CD4-positive, alpha-beta memory T cell (primary cell): ENCODE measurements around the gene SNRPA. TPM values are rescaled to one million over a fixed set of nuclear protein-coding genes. Genes with fewer than 3 reads are reported as not detected.
"Not testable (repeated sequence)": the region's sequence is repeated elsewhere in the genome, so short reads cannot be mapped to it uniquely, and the experiment has no call there.

ENCODE experiments used
- CTCF ChIA-PET: fragments of 350-600 bp; sonication (Branson Sonifier 250); formaldehyde crosslinking; loops from one replicate; lab custom pipeline; 2021; ENCODE audit warnings: inconsistent platforms; ENCODE audit not compliant: partially characterized antibody; lab: Charles Lee
- POLR2A ChIA-PET: fragments of 350-600 bp; sonication (Branson Sonifier 250); formaldehyde crosslinking; loops from one replicate; lab custom pipeline; 2021; ENCODE audit not compliant: partially characterized antibody; lab: Charles Lee
- DNase-seq, 5 donors: peaks; one replicate each; pipeline versions ENCODE4 v3.0.0 to v3.0.0-alpha.2; 2020 to 2022; ENCODE audit warnings: mixed read lengths in 1 of 5
- H3K27ac ChIP-seq: one replicate; pipeline ENCODE4 v1.7.0; 2013; ENCODE audit warnings: low read depth, low read length
- H3K27me3 ChIP-seq: 2 replicates; pipeline ENCODE4 v1.7.0; 2013; ENCODE audit warnings: mild to moderate bottlenecking, low read length, moderate library complexity; ENCODE audit not compliant: insufficient read depth
- H3K36me3 ChIP-seq: 2 replicates; pipeline ENCODE4 v1.7.0; 2013; ENCODE audit warnings: mild to moderate bottlenecking, low read length, moderate library complexity; ENCODE audit not compliant: insufficient read depth
- H3K4me1 ChIP-seq: 2 replicates; pipeline ENCODE4 v1.7.0; 2013; ENCODE audit warnings: mild to moderate bottlenecking, low read length, moderate library complexity; ENCODE audit not compliant: insufficient read depth
- H3K4me3 ChIP-seq, 2 donors: one replicate each; pipeline ENCODE4 v1.7.0; 2013; ENCODE audit warnings: low read length in 2 of 2, mild to moderate bottlenecking in 1 of 2
- H3K9me3 ChIP-seq, 2 donors: one replicate each; pipeline ENCODE4 v1.7.0; 2013; ENCODE audit warnings: low read length in 2 of 2, control low read depth in 1 of 2; ENCODE audit not compliant: control insufficient read depth in 1 of 2
- H3K27ac Mint-ChIP-seq, 7 donors: one replicate each; pipeline ENCODE4 v1.8.0; 2020 to 2021; ENCODE audit warnings: mixed read lengths in 7 of 7, mild to moderate bottlenecking in 6 of 7, inconsistent platforms in 3 of 7, moderate library complexity in 3 of 7
- H3K27me3 Mint-ChIP-seq, 2 donors: one replicate each; pipeline ENCODE4 v1.8.0; 2020 to 2021; ENCODE audit warnings: mixed read lengths in 2 of 2
- H3K36me3 Mint-ChIP-seq, 2 donors: one replicate each; pipeline ENCODE4 v1.8.0; 2020 to 2021; ENCODE audit warnings: mixed read lengths in 2 of 2, inconsistent platforms in 1 of 2, mild to moderate bottlenecking in 1 of 2
- H3K4me1 Mint-ChIP-seq, 4 donors: one replicate each; pipeline ENCODE4 v1.8.0; 2020 to 2021; ENCODE audit warnings: mixed read lengths in 4 of 4, mild to moderate bottlenecking in 1 of 4
- H3K4me3 Mint-ChIP-seq, 8 donors: one replicate each; pipeline ENCODE4 v1.8.0; 2020 to 2021; ENCODE audit warnings: mixed read lengths in 8 of 8, mild to moderate bottlenecking in 7 of 8, moderate library complexity in 6 of 8, inconsistent platforms in 3 of 8
- H3K9me3 Mint-ChIP-seq, 8 donors: one replicate each; pipeline ENCODE4 v1.8.0; 2020 to 2021; ENCODE audit warnings: mixed read lengths in 8 of 8, mild to moderate bottlenecking in 5 of 8, inconsistent platforms in 3 of 8, moderate library complexity in 1 of 8
- intact Hi-C: fragments of 100-400 bp; cut with micrococcal nuclease; formaldehyde crosslinking; loops from one replicate; pipeline ENCODE4 v1.15.1; 2023
- polyA plus RNA-seq, 2 donors: library from polyadenylated mRNA; unstranded; fragments of 300-500 nt; fragmentation: Illumina TruSeq; gene quantifications; one replicate each; pipeline ENCODE4 v1.2.3, GENCODE V29; 2021
- total RNA-seq, 2 experiments: library from RNA; stranded (reverse); gene quantifications; one replicate each; pipeline ENCODE4 v1.2.3, GENCODE V29; 2021

SNRPA gene
- total and polyA plus RNA-seq, 4 experiments from 2014 or later: 48.8 to 95.7 (median 78.6) TPM

DNA sequence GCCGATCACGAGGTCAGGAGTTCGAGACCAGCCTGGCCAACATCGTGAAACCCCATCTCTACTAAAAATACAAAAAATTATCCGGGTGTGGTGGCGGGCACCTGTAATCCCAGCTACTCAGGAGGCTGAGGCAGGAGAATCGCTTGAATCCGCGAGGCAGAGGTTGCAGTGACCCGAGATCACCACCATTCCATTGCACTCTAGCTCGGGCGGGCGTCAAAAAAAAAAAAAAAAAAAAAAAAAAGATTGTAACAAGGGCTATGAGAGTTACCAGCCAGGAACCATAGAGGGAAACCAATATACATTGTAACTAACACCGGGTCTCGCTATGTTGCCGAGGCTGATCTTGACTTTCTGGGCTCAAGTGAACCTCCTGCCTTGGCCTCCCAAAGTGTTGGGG, 18.7 kb upstream of the SNRPA start:
- H3K36me3 Mint-ChIP-seq: peaks cover 45 to 56% of the 10 kb centered on the region in 2 donors
- POLR2A ChIA-PET, H3K27me3 Mint-ChIP-seq, H3K4me3 Mint-ChIP-seq, H3K27ac ChIP-seq, intact Hi-C loops, H3K9me3 ChIP-seq, H3K4me1 Mint-ChIP-seq, H3K4me1 ChIP-seq, H3K9me3 Mint-ChIP-seq, H3K4me3 ChIP-seq, H3K27ac Mint-ChIP-seq, DNase-seq, H3K27me3 ChIP-seq: not testable (repeated sequence)
- CTCF ChIA-PET: interaction anchor here (1.7 kb wide), 1 partner anchor 69 kb away, joined by 6 read pairs; no protein-coding TSS in a partner anchor
- peaks cover 34% of the 10 kb centered on the region for H3K36me3 ChIP-seq

DNA sequence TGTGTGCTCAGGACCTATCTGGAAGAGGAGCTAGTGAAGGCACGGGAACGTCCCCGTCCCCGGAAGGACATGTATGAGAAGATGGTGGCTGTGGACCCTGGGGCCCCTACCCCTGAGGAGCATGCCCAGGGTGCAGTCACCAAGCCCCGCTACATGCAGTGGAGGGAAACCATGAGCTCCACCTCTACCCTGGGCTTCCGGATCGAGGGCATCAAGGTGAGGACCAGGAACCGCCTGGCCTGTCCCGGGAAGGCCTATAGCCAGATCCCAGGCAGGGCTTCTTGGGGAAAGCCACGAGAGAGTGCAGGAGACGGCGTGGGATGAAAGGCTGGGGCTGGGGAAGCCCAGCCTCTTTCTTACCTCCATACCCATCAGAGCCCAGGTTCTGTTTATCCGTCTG, 17.9 kb upstream of the SNRPA start:
- H3K27ac Mint-ChIP-seq: no peak overlapping the region
- peaks cover 31% of the 10 kb centered on the region for H3K36me3 ChIP-seq
- H3K27ac ChIP-seq: no peak overlapping the region
- no peaks in the 10 kb centered on the region for H3K4me1 ChIP-seq
- intact Hi-C loops: no loop called here
- POLR2A ChIA-PET: no interaction called here
- peaks cover 0 to 3% (median 0%) of the 10 kb centered on the region in 4 donors for H3K4me1 Mint-ChIP-seq
- no peaks in the 10 kb centered on the region for H3K27me3 Mint-ChIP-seq
- DNase-seq: peak in 1 of 5 donors; percentile 7
- CTCF ChIA-PET: interaction anchor here (1.5 to 1.7 kb wide), 2 partner anchors 20 to 70 kb away, joined by 4 to 6 read pairs; no protein-coding TSS in a partner anchor
- H3K27me3 ChIP-seq: no peaks in the 10 kb centered on the region
- H3K4me3 ChIP-seq: no peak overlapping the region
- peaks cover 39 to 54% of the 10 kb centered on the region in 2 donors for H3K36me3 Mint-ChIP-seq
- H3K4me3 Mint-ChIP-seq: peak overlapping the region in 1 of 8 donors; percentile 5
- H3K9me3 Mint-ChIP-seq: no peaks in the 10 kb centered on the region
- no peaks in the 10 kb centered on the region for H3K9me3 ChIP-seq

DNA sequence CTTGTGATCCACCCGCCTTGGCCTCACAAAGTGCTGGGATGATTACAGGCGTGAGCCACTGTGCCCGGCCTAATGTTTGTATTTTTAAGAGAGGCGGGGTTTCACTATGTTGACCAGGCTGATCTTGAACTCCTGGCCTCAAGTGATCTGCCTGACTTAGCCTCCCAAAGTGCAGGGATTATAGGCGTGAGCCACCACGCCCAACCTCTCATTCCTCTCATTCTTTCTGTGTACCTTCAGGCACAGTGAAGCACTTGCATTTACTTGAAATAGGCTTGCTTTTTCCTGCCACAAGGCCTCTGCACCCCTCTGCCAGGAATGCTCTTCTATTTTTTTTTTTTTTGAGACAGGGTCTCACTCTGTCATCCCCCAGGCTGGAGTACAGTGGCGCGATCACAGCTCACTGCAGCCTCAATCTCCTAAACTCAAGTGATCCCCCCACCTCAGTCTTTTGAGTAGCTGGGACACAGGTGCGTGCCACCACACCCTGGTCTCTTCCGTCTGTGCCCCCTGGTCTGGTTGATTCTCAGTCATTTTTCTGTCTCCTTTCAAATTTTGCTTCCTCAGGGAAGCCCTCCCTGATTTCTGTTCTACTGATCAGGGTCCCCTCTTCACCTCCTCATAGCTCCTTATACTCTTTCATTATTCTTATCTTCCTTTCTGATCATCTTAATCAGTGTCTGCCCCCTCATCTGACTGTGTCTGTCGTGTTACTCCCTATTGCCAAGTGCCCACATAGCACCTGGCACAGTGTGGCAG, 15.8 kb upstream of the SNRPA start:
- CTCF ChIA-PET: no interaction called here
- Histone ChIP-seq H3K9me3 (no peaks in the 10 kb centered on the region), H3K36me3 (peaks cover 28% of the 10 kb centered on the region), H3K4me1 (no peaks in the 10 kb centered on the region), H3K27me3 (no peaks in the 10 kb centered on the region), H3K4me3 (no peak overlapping the region), H3K27ac (no peak overlapping the region)
- Mint-ChIP-seq H3K4me1 (peaks cover 0 to 3% (median 0%) of the 10 kb centered on the region in 4 donors), H3K4me3 (no peak overlapping the region), H3K27me3 (no peaks in the 10 kb centered on the region), H3K9me3 (no peaks in the 10 kb centered on the region), H3K36me3 (peaks cover 44 to 56% of the 10 kb centered on the region in 2 donors), H3K27ac (peak overlapping the region in 2 of 7 donors; percentile 9 to 62)
- POLR2A ChIA-PET: no interaction called here
- peak in 1 of 5 donors; percentile 10 for DNase-seq
- intact Hi-C loops: no loop called here

DNA sequence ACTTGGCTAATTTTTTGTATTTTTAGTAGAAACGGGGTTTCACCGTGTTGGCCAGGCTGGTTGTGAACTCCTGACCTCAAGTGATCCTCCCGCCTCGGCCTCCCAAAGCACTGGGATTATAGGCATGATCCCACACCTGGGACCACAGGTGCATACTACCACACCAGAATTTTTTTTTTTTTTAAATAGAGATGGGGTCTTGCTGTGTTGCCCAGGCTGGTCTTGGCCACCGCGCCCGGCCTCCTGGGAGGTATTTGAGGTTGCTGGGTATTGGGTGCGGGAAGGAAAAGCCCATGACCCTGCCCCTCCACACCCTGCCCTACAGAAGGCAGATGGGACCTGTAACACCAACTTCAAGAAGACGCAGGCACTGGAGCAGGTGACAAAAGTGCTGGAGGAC, 14.3 kb upstream of the SNRPA start:
- no peaks in the 10 kb centered on the region for H3K4me1 ChIP-seq
- intact Hi-C loops: no loop called here
- peaks cover 17% of the 10 kb centered on the region for H3K36me3 ChIP-seq
- no peak overlapping the region for H3K27ac Mint-ChIP-seq
- peaks cover 34 to 46% of the 10 kb centered on the region in 2 donors for H3K36me3 Mint-ChIP-seq
- ChIA-PET POLR2A (interaction anchor here (1.0 kb wide), 1 partner anchor 50 kb away, joined by 3 read pairs; no protein-coding TSS in a partner anchor), CTCF (no interaction called here)
- H3K9me3 ChIP-seq: no peaks in the 10 kb centered on the region
- H3K4me3 ChIP-seq: no peak overlapping the region
- no peaks in the 10 kb centered on the region for H3K9me3 Mint-ChIP-seq
- peak in 1 of 5 donors; percentile 25 for DNase-seq
- no peaks in the 10 kb centered on the region for H3K27me3 Mint-ChIP-seq
- no peaks in the 10 kb centered on the region for H3K27me3 ChIP-seq
- no peak overlapping the region for H3K4me3 Mint-ChIP-seq
- H3K27ac ChIP-seq: no peak overlapping the region
- H3K4me1 Mint-ChIP-seq: peaks cover 0 to 1% (median 0%) of the 10 kb centered on the region in 4 donors

DNA sequence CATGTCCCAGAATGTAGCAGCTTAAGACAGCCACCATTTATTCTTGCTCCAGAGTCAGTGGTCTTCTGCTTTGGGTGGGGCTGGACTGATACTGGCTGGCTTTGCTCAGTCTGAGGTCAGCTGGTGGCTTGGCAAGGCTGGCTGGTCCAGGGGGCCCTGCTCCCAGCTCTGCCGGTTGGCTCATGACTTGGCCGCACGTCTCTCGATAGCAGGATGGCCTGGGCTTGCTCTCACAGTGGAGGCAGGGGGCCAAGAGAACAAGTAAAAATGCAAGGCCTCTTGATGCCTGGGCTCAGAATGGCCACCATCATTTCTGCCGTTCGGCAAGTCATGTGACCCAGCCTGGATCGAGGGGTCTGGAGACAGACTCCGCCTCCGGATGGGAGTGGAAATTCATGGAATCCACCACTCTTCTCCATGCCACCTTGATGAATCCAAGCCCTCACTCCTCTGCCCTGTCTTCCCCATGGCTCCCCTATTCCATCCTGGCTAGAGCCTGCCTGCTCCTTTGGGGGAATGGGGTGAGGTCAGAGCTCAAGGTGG, 13.8 kb upstream of the SNRPA start:
- Histone ChIP-seq H3K9me3 (no peaks in the 10 kb centered on the region), H3K27ac (no peak overlapping the region), H3K27me3 (no peaks in the 10 kb centered on the region), H3K4me3 (no peak overlapping the region), H3K4me1 (no peaks in the 10 kb centered on the region), H3K36me3 (peaks cover 17% of the 10 kb centered on the region)
- Mint-ChIP-seq H3K36me3 (peaks cover 34 to 46% of the 10 kb centered on the region in 2 donors), H3K9me3 (no peaks in the 10 kb centered on the region), H3K4me1 (peaks cover 0 to 1% (median 0%) of the 10 kb centered on the region in 4 donors), H3K27ac (peak overlapping the region in 1 of 7 donors; percentile 47), H3K27me3 (no peaks in the 10 kb centered on the region), H3K4me3 (no peak overlapping the region)
- intact Hi-C loops: no loop called here
- ChIA-PET CTCF (no interaction called here), POLR2A (interaction anchor here (1.0 kb wide), 1 partner anchor 50 kb away, joined by 3 read pairs; no protein-coding TSS in a partner anchor)
- no peak for DNase-seq

DNA sequence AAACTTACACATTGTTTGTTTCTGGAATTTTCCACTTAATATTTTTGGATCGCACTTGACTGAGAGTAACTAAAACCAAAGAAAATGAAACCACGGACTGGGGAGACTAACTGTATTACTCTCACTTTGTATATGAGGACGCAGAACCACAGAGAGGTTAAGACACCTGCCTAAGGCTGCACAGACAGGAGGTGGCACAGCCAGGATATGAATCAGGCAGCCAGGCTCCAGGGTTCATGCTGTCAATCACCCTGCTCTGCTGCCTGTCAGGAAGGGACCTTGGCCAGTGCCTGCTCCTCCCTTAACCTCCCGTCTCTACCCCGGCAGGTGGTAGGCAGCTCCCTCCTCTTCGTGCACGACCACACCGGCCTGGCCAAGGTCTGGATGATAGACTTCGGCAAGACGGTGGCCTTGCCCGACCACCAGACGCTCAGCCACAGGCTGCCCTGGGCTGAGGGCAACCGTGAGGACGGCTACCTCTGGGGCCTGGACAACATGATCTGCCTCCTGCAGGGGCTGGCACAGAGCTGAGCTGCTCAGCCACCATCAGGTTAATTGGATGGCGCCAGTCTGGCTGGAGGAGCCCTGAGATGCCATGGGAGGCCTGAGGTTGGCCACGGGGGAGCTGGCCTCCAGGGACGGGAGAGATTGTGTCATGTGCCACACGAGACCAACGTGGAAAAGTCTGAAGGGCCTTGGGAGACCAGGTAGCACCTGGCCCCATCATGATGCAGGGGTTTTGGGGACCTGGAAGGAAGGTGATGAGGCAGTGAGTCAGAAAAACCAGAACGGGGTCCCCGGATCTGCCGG, 11.8 kb upstream of the SNRPA start:
- Histone ChIP-seq H3K9me3 (no peaks in the 10 kb centered on the region), H3K4me1 (no peaks in the 10 kb centered on the region), H3K27me3 (no peaks in the 10 kb centered on the region), H3K4me3 (no peak overlapping the region), H3K36me3 (peaks cover 7% of the 10 kb centered on the region), H3K27ac (no peak overlapping the region)
- Mint-ChIP-seq H3K27ac (peak overlapping the region in 2 of 7 donors; percentile 9 to 22), H3K4me1 (no peaks in the 10 kb centered on the region), H3K27me3 (no peaks in the 10 kb centered on the region), H3K9me3 (no peaks in the 10 kb centered on the region), H3K4me3 (no peak overlapping the region), H3K36me3 (peaks cover 16 to 27% of the 10 kb centered on the region in 2 donors)
- ChIA-PET POLR2A (no interaction called here), CTCF (no interaction called here)
- intact Hi-C loops: no loop called here
- DNase-seq: peak in 1 of 5 donors; percentile 28
